GM19463 (cell line): ENCODE measurements around the gene CHRM5.

Source experiments
- ATAC-seq: cut with Tn5 transposase; IDR thresholded peaks from one replicate; pipeline ENCODE4 v1.9.1; 2021; ENCODE audit warnings: mild to moderate bottlenecking, moderate library complexity; ENCODE audit not compliant: unreplicated experiment

The CHRM5 gene

DNA sequence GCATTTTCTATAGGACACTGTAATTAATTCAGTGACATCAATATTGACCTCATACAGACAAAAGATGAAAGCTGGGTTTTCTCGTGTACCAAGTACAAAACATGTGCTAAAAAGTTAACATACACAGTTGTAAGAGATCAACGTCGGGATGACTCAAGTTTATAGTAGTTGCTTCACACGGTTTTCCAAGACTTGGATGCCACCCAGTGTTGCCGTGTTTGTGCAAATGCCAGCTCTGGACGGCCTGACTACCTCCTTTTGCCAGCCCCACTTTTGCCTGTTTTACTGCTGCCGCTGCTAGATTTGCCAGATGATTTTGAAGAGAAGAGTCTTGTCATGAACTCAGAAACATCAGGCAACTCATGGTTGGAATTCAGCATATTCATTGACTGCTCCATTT is 115.8 kb downstream of the CHRM5 start:
- no peak for ATAC-seq

- ATAC-seq = no peak
These were observed 117.4 kb downstream of the CHRM5 start for GRCh38 chr15:34085746-34086145.

DNA sequence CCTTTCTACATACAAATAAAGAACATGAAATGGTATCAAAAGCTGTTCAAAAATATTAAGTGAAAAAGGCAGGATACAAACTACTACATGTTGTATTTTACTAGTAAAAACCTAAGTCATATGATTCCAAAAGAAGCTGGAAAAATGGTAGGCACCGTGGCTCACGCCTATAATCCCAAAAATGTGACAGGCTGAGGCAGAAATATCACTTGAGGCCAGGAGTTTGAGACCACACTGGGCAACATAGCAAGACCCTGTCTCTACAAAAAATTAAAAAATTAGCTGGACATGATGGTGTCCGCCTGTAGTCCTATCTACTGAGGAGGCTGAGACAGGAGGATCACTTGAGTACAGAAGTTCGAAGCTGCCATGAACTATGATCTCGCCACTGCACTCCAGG is 131.6 kb downstream of the CHRM5 start:
- no peak for ATAC-seq

GRCh38 chr15:34101366-34102174 is 133.3 kb downstream of the CHRM5 start, which contains the start of the genes EMC7 and PGBD4:
Gene EMC7 (minus strand): TSS chr15:34101862. CDS start chr15:34101839, 23 bp downstream.
Gene PGBD4 (plus strand): TSS chr15:34102083. CDS start chr15:34102532, 449 bp downstream.
- peak; percentile 100 for ATAC-seq

DNA sequence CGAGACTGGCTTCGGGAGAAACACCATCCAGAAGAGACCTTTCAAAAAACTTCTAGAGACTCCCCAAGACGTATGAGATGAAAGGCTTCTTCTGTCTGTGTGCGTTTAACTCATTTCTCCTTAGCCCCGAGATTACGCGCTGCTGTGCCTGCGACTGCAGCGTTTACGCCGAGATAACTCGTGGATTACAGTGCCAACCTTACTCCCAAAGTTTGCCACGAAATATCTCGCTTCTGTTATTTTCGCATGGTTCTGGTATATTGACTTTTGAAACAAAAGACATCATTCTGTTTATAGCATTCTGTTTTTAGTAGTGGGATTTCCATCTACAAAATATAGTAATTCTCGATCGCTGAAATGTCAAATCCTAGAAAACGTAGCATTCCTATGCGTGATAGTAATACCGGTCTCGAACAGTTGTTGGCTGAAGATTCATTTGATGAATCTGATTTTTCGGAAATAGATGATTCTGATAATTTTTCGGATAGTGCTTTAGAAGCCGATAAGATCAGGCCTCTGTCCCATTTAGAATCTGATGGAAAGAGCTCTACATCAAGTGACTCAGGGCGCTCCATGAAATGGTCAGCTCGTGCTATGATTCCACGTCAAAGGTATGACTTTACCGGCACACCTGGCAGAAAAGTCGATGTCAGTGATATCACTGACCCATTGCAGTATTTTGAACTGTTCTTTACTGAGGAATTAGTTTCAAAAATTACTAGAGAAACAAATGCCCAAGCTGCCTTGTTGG is 134.1 kb downstream of the CHRM5 start:
- ATAC-seq = no peak

DNA sequence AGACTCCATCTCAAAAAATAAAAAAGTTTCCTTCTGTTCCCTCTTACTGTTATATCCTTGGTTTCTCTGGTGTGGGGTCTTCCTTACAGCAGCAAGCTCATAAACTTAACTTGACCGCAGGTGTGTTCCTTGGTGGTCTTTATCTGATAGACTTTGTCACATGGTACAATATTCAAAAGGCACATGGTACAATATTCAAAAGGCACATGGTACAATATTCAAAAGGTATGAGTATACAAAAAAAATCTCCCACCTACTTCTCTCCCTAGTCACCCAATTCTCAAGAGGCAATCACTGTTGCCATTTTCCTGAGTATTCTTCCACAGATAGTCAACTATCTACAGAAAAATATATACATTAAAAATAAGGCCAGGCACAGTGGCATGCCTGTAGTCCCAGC is 138.1 kb downstream of the CHRM5 start:
- ATAC-seq = no peak

DNA sequence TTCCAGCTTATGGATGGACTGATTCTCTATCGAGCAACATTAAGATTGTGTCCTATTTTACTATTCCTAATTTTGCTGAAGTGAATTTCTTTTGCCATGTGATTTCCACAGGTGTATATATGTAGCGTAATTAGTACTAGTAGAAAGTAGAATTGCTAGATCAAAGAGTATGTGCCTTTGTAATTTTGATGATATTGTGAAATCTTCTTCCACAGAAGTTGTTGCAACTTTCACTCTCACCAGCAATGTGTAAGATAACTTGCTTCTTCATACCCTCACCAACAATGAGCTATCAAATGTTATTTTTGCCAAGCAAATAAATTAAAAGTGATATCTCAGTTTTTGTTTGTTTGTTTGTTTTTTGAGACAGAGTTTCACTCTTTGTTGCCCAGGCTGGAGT is 139.0 kb downstream of the CHRM5 start:
- no peak for ATAC-seq

GRCh38 chr15:34109797-34110663 is 141.7 kb downstream of the CHRM5 start:
- ATAC-seq = no peak

DNA sequence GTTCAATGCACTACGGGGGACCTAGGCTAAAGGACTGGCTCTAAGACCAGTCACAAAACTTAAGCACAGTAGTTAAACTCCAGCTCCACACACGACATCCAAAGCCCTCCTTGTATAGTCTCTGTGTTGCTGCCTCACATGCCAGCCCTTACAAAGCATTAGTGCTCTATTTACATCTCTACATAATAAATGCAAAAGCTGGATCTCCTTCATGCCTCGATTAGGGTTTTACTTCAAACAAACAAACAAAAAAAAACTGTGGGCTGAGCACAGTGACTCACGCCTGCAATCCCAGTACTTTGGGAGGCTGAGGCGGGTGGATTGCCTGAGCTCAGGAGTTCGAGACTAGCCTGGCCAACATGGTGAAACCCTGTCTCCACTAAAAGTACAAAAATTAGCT is 143.2 kb downstream of the CHRM5 start:
- no peak for ATAC-seq

DNA sequence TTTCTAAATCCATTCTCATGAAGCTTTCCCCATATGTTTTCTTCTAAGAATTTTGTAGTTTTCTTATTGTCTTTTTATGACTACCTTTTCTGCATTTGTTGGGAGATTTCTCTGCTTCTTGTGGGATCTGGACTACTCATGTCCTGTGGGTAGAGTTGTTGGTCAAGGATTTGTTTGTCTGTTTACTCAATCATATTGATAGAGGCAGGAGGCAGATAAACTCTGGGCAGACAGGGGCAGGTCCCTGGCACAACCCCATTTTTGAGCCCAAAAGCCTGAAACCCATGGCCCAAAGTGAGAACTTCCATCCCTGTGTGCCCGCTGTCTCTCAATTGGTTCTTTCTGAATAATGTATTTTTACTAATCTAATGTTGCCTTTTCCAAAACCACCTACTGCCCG is 145.9 kb downstream of the CHRM5 start:
- ATAC-seq = no peak

GRCh38 chr15:34114739-34115138 is 146.4 kb downstream of the CHRM5 start:
- no peak for ATAC-seq

DNA sequence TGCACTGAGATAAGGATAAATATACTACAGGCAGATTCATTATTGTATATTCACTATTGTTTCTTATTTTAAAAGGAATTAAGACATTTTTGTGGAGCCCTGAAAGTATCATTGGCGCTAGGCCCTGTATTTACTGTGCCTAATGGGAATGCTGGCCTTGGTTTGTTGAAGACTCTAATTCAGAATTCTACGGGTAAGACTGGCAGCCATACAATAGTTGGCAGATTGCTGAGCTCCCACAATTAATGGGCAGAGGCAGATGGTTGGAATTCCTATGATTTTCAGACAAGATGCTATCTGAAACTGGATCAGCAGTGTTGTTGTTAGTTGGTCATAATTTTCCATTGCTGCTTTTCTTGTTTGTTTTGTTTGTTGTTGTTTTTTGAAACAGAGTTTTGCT is 148.3 kb downstream of the CHRM5 start:
- ATAC-seq = no peak
